Neural cell (in vitro differentiated cells): ENCODE measurements around the gene SND1. TPM values are rescaled to one million over a fixed set of nuclear protein-coding genes. Genes with fewer than 3 reads are reported as not detected.

ENCODE experiments used
- H2AFZ ChIP-seq: fragments of 200-600, 300-800 bp; sonication (generic), shearing (Covaris generic); 2 replicates; pipeline ENCODE4 v1.6.0; 2014; ENCODE audit warnings: low read depth, mild to moderate bottlenecking, antibody characterized with exemption, low read length, moderate library complexity
- H3F3A ChIP-seq: fragments of 200-600 bp; shearing (Covaris generic); 2 replicates; pipeline ENCODE4 v1.6.1; 2016; ENCODE audit warnings: mild to moderate bottlenecking, moderate library complexity, mixed read lengths, antibody characterized with exemption, low read length; ENCODE audit not compliant: insufficient read depth, poor library complexity, severe bottlenecking
- H3K27ac ChIP-seq: fragments of 200-600, 300-800 bp; sonication (generic), shearing (Covaris generic); 2 replicates; pipeline ENCODE4 v1.5.1; 2014; ENCODE audit warnings: mild to moderate bottlenecking, low read length, moderate library complexity
- H3K27me3 ChIP-seq: fragments of 300-800, 200-600 bp; sonication (generic), shearing (Covaris generic); 2 replicates; pipeline ENCODE4 v1.6.0; 2014; ENCODE audit warnings: mild to moderate bottlenecking, low read depth, low read length, moderate library complexity; ENCODE audit not compliant: insufficient read depth
- H3K36me3 ChIP-seq: fragments of 300-800, 200-600 bp; sonication (generic), shearing (Covaris generic); 2 replicates; pipeline ENCODE4 v1.5.1; 2014; ENCODE audit warnings: mild to moderate bottlenecking, antibody characterized with exemption, low read length, moderate library complexity; ENCODE audit not compliant: insufficient read depth
- H3K4me2 ChIP-seq: fragments of 300-800, 200-600 bp; sonication (generic), shearing (Covaris generic); 2 replicates; pipeline ENCODE4 v1.6.0; 2014; ENCODE audit warnings: mild to moderate bottlenecking, low read length
- H3K4me3 ChIP-seq: fragments of 300-800, 200-600 bp; sonication (generic), shearing (Covaris generic); 2 replicates; pipeline ENCODE4 v1.5.1; 2014; ENCODE audit warnings: mild to moderate bottlenecking, low read length, moderate library complexity
- H3K79me2 ChIP-seq: fragments of 200-600 bp; shearing (Covaris generic); replicated peaks from 2 replicates; pipeline ENCODE4 v1.6.0; 2014; ENCODE audit warnings: mild to moderate bottlenecking, low read length, moderate library complexity; ENCODE audit not compliant: insufficient read depth
- H3K9ac ChIP-seq: fragments of 300-800, 200-600 bp; sonication (generic), shearing (Covaris generic); 2 replicates; pipeline ENCODE4 v1.6.1; 2016; ENCODE audit warnings: mild to moderate bottlenecking, low read length, mixed read lengths
- H3K9me2 ChIP-seq: fragments of 200-600 bp; shearing (Covaris generic); 2 replicates; pipeline ENCODE4 v1.6.1; 2016; ENCODE audit warnings: mild to moderate bottlenecking, low read length, mixed read lengths; ENCODE audit not compliant: insufficient read depth
- H3K9me3 ChIP-seq: fragments of 200-600, 300-800 bp; sonication (generic), shearing (Covaris generic); 2 replicates; pipeline ENCODE4 v1.6.1; 2016; ENCODE audit warnings: mild to moderate bottlenecking, mixed run types, low read length, moderate library complexity, mixed read lengths
- H4K20me1 ChIP-seq: fragments of 200-600 bp; shearing (Covaris generic); 2 replicates; pipeline ENCODE4 v1.6.1; 2016; ENCODE audit warnings: mild to moderate bottlenecking, mixed run types; ENCODE audit not compliant: insufficient read depth
- EP300 ChIP-seq: fragments of 450-650 bp; conservative IDR thresholded peaks from 2 replicates; pipeline ENCODE4 v1.6.1; 2014; ENCODE audit warnings: antibody characterized with exemption, mild to moderate bottlenecking, moderate library complexity; ENCODE audit not compliant: poor library complexity, severe bottlenecking
- EZH2 ChIP-seq: fragments of 200-600, 300-800 bp; shearing (Covaris generic), sonication (generic); IDR thresholded peaks from 2 replicates; pipeline ENCODE4 v1.6.1; 2014; ENCODE audit warnings: antibody characterized with exemption, low read length, borderline replicate concordance, mild to moderate bottlenecking; ENCODE audit not compliant: insufficient read depth, poor library complexity, severe bottlenecking
- RAD21 ChIP-seq: fragments of 450-650 bp; conservative IDR thresholded peaks from 2 replicates; pipeline ENCODE4 v1.6.1; 2014; ENCODE audit warnings: antibody characterized with exemption, mild to moderate bottlenecking, moderate library complexity
- SMC3 ChIP-seq: fragments of 450-650 bp; conservative IDR thresholded peaks from 2 replicates; pipeline ENCODE4 v1.6.1; 2014; ENCODE audit warnings: antibody characterized with exemption, mild to moderate bottlenecking, moderate library complexity; ENCODE audit not compliant: poor library complexity
- polyA plus RNA-seq: library from polyadenylated mRNA; depleted of rRNA; stranded (reverse); fragments of >200 nt; gene quantifications from 2 replicates; pipeline ENCODE4 v1.2.3, GENCODE V29; 2014
- TF ChIP-seq, protein P1 (sequence below): fragments of 450-650 bp; IDR thresholded peaks from 2 replicates; pipeline ENCODE4 v1.5.1; 2014; ENCODE audit warnings: antibody characterized with exemption, mild to moderate bottlenecking, moderate library complexity; ENCODE audit not compliant: poor library complexity, severe bottlenecking
- TF ChIP-seq, protein P2 (sequence below): IDR thresholded peaks from 2 replicates; pipeline ENCODE4 v1.6.1; 2012; ENCODE audit warnings: borderline replicate concordance

The SND1 gene
- polyA plus RNA-seq, 1 donor from 2014 or later: 37.4 TPM

GRCh38 chr7:127708788-127709187 lies 56.8 kb downstream of the SND1 start:
- Histone ChIP-seq H3K79me2 (no peaks in the 10 kb centered on the region), H3K9ac (no peak overlapping the region), H3K27ac (no peak overlapping the region), H4K20me1 (no peaks in the 10 kb centered on the region), H3K36me3 (no peaks in the 10 kb centered on the region), H3K9me3 (no peaks in the 10 kb centered on the region), H2AFZ (no peak overlapping the region), H3F3A (no peaks in the 10 kb centered on the region), H3K4me3 (no peak overlapping the region), H3K4me2 (no peak overlapping the region), H3K9me2 (no peaks in the 10 kb centered on the region), H3K27me3 (no peaks in the 10 kb centered on the region)
- no peak for TF ChIP-seq EP300
- peak; percentile 96 for TF ChIP-seq RAD21
- TF ChIP-seq, protein P1, sequence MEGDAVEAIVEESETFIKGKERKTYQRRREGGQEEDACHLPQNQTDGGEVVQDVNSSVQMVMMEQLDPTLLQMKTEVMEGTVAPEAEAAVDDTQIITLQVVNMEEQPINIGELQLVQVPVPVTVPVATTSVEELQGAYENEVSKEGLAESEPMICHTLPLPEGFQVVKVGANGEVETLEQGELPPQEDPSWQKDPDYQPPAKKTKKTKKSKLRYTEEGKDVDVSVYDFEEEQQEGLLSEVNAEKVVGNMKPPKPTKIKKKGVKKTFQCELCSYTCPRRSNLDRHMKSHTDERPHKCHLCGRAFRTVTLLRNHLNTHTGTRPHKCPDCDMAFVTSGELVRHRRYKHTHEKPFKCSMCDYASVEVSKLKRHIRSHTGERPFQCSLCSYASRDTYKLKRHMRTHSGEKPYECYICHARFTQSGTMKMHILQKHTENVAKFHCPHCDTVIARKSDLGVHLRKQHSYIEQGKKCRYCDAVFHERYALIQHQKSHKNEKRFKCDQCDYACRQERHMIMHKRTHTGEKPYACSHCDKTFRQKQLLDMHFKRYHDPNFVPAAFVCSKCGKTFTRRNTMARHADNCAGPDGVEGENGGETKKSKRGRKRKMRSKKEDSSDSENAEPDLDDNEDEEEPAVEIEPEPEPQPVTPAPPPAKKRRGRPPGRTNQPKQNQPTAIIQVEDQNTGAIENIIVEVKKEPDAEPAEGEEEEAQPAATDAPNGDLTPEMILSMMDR: peak; percentile 92
- TF ChIP-seq SMC3: peak; percentile 96

- H3K79me2 ChIP-seq: no peaks in the 10 kb centered on the region
- no peak overlapping the region for H3K27ac ChIP-seq
- no peaks in the 10 kb centered on the region for H3F3A ChIP-seq
- no peaks in the 10 kb centered on the region for H3K9me2 ChIP-seq
- H3K9me3 ChIP-seq: no peaks in the 10 kb centered on the region
- TF ChIP-seq, protein P1: peak; percentile 13
- TF ChIP-seq, protein P2, sequence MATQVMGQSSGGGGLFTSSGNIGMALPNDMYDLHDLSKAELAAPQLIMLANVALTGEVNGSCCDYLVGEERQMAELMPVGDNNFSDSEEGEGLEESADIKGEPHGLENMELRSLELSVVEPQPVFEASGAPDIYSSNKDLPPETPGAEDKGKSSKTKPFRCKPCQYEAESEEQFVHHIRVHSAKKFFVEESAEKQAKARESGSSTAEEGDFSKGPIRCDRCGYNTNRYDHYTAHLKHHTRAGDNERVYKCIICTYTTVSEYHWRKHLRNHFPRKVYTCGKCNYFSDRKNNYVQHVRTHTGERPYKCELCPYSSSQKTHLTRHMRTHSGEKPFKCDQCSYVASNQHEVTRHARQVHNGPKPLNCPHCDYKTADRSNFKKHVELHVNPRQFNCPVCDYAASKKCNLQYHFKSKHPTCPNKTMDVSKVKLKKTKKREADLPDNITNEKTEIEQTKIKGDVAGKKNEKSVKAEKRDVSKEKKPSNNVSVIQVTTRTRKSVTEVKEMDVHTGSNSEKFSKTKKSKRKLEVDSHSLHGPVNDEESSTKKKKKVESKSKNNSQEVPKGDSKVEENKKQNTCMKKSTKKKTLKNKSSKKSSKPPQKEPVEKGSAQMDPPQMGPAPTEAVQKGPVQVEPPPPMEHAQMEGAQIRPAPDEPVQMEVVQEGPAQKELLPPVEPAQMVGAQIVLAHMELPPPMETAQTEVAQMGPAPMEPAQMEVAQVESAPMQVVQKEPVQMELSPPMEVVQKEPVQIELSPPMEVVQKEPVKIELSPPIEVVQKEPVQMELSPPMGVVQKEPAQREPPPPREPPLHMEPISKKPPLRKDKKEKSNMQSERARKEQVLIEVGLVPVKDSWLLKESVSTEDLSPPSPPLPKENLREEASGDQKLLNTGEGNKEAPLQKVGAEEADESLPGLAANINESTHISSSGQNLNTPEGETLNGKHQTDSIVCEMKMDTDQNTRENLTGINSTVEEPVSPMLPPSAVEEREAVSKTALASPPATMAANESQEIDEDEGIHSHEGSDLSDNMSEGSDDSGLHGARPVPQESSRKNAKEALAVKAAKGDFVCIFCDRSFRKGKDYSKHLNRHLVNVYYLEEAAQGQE: no peak
- H3K4me2 ChIP-seq: no peak overlapping the region
- H2AFZ ChIP-seq: no peak overlapping the region
- no peaks in the 10 kb centered on the region for H4K20me1 ChIP-seq
- no peaks in the 10 kb centered on the region for H3K27me3 ChIP-seq
- no peak overlapping the region for H3K9ac ChIP-seq
- H3K4me3 ChIP-seq: no peak overlapping the region
- no peaks in the 10 kb centered on the region for H3K36me3 ChIP-seq
Observed at GRCh38 chr7:127710635-127711034, 58.6 kb downstream of the SND1 start.

DNA sequence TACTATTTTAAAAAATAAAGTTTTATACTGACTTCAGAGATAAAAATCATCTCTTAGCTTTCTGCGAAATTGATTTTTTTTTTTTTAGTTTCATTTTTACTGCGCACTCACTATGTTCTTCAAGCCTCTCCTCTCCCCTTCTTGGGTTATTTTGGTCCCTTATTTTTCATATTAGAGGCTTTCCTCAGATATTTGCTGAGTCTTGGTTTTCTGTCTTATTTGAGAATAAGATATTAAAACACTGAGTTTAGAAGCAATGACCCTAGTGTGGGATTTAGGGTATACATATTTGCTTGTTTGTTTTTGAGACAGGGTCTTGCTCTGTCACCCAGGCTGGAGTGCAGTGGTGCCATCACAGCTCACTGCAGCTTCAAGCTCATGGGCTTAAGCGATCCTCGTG lies 59.9 kb downstream of the SND1 start:
- no peaks in the 10 kb centered on the region for H3K79me2 ChIP-seq
- H3K27ac ChIP-seq: no peak overlapping the region
- no peaks in the 10 kb centered on the region for H3K36me3 ChIP-seq
- H3K4me2 ChIP-seq: no peak overlapping the region
- no peak overlapping the region for H3K4me3 ChIP-seq
- no peak overlapping the region for H2AFZ ChIP-seq
- no peaks in the 10 kb centered on the region for H3K27me3 ChIP-seq
- no peaks in the 10 kb centered on the region for H3K9me3 ChIP-seq
- TF ChIP-seq EZH2: no peak
- H3F3A ChIP-seq: no peaks in the 10 kb centered on the region
- H4K20me1 ChIP-seq: no peaks in the 10 kb centered on the region
- no peak overlapping the region for H3K9ac ChIP-seq
- H3K9me2 ChIP-seq: no peaks in the 10 kb centered on the region
